Measurements from ENCODE around the gene RARS2. TPM values are rescaled to one million over a fixed set of nuclear protein-coding genes. Genes with fewer than 3 reads are reported as not detected.
"Not testable (repeated sequence)": the region's sequence is repeated elsewhere in the genome, so short reads cannot be mapped to it uniquely, and the experiment has no call there.

The RARS2 gene
- total RNA-seq (2014; rRNA removed; shearing (Covaris generic)) = 23.8 and 28.5 TPM in 2 replicates

GRCh38 chr6:87589693-87590416, at the start of gene RARS2, which contains the start of gene ORC3:
TSS of gene RARS2 (minus strand) at chr6:87589987. CDS start at chr6:87589957, 30 bp downstream.
TSS of gene ORC3 (plus strand) at chr6:87590135. CDS start at chr6:87590169, 34 bp downstream.
- DNase-seq (ENCODE audit: low read depth) = peak; percentile 90

- no peak for DNase-seq (ENCODE audit: low read depth)
Observed at GRCh38 chr6:87639373-87639772, 49.6 kb upstream of the RARS2 start.

- DNase-seq (ENCODE audit: low read depth) = no peak
Observed at GRCh38 chr6:87637106-87637505, 47.3 kb upstream of the RARS2 start.

GRCh38 chr6:87636315-87636714, 46.5 kb upstream of the RARS2 start:
- DNase-seq (ENCODE audit: low read depth) = no peak

GRCh38 chr6:87633851-87634250, 44.1 kb upstream of the RARS2 start:
- no peak for DNase-seq (ENCODE audit: low read depth)

GRCh38 chr6:87630746-87631145, 41.0 kb upstream of the RARS2 start:
- no peak for DNase-seq (ENCODE audit: low read depth)

GRCh38 chr6:87628881-87629280, 39.1 kb upstream of the RARS2 start:
- no peak for DNase-seq (ENCODE audit: low read depth)

GRCh38 chr6:87628424-87628823, 38.6 kb upstream of the RARS2 start:
- DNase-seq (ENCODE audit: low read depth) = no peak

GRCh38 chr6:87623248-87623647, 33.5 kb upstream of the RARS2 start:
- peak; percentile 9 for DNase-seq (ENCODE audit: low read depth)

GRCh38 chr6:87618531-87618930, 28.7 kb upstream of the RARS2 start:
- no peak for DNase-seq (ENCODE audit: low read depth)

- no peak for DNase-seq (ENCODE audit: low read depth)
Observed at GRCh38 chr6:87617405-87617804, 27.6 kb upstream of the RARS2 start.

GRCh38 chr6:87613018-87613417, 23.2 kb upstream of the RARS2 start:
- not testable (repeated sequence) for DNase-seq (ENCODE audit: low read depth)

- no peak for DNase-seq (ENCODE audit: low read depth)
Observed at GRCh38 chr6:87608802-87609201, 19.0 kb upstream of the RARS2 start.

- DNase-seq (ENCODE audit: low read depth) = no peak
Observed at GRCh38 chr6:87606199-87606598, 16.4 kb upstream of the RARS2 start.

- no peak for DNase-seq (ENCODE audit: low read depth)
Observed at GRCh38 chr6:87600576-87600975, 10.8 kb upstream of the RARS2 start.

GRCh38 chr6:87590990-87591389, 1.2 kb upstream of the RARS2 start:
- peak; percentile 9 for DNase-seq (ENCODE audit: low read depth)

GRCh38 chr6:87590417-87590880, 662 bp upstream of the RARS2 start:
- DNase-seq (ENCODE audit: low read depth) = no peak

- DNase-seq (ENCODE audit: low read depth) = peak; percentile 1
Observed at GRCh38 chr6:87588756-87589407, 905 bp downstream of the RARS2 start.

GRCh38 chr6:87586371-87587077, 3.3 kb downstream of the RARS2 start:
- DNase-seq (ENCODE audit: low read depth) = no peak

GRCh38 chr6:87583822-87584221, 6.0 kb downstream of the RARS2 start:
- no peak for DNase-seq (ENCODE audit: low read depth)

GRCh38 chr6:87575423-87575822, 14.4 kb downstream of the RARS2 start:
- no peak for DNase-seq (ENCODE audit: low read depth)

- no peak for DNase-seq (ENCODE audit: low read depth)
Observed at GRCh38 chr6:87574237-87574804, 15.5 kb downstream of the RARS2 start.
